NCI-H460 (cell line): ENCODE results near the gene RCOR3. TPM values are rescaled to one million over a fixed set of nuclear protein-coding genes. Genes with fewer than 3 reads are reported as not detected.

ENCODE experiments used
- total RNA-seq: library from RNA; depleted of rRNA; stranded (reverse); fragments of >200 nt; shearing (Covaris generic); gene quantifications from 2 replicates; pipeline ENCODE4 v1.2.3, GENCODE V29; 2014; rRNA removed

Gene RCOR3
- total RNA-seq, 1 experiment from 2014 or later: 28.4 TPM

Other genes with a start within 250 kb of the RCOR3 start
- 0.14 and 0.15 TPM in 2 replicates for gene KCNH1, start 125.2 kb upstream of the RCOR3 start, total RNA-seq
- 12.3 and 15.1 TPM in 2 replicates for gene TRAF5, start 67.5 kb downstream of the RCOR3 start, total RNA-seq
- gene RD3, start 232.8 kb downstream of the RCOR3 start, total RNA-seq: not detected in 2 replicates